Posterior vena cava (tissue), 2 donors: ENCODE results near the gene CAGE1. TPM values are rescaled to one million over a fixed set of nuclear protein-coding genes. Genes with fewer than 3 reads are reported as not detected.
"Not testable (repeated sequence)": the region's sequence is repeated elsewhere in the genome, so short reads cannot be mapped to it uniquely, and the experiment has no call there.

Experiments used
- DNase-seq: peaks from one replicate; pipeline ENCODE4 v3.0.0-alpha.2; 2020; ENCODE audit warnings: low spot score
- intact Hi-C, 2 donors: fragments of 100-400 bp; cut with DNase I; formaldehyde crosslinking; loops; one replicate each; pipeline versions ENCODE4 v1.14.1 to v1.14.2; 2022 to 2023
- total RNA-seq, 2 donors: library from RNA; stranded (reverse); fragmentation: NEBNext Ultra II Directional; extraction: Animal tissue kit (Norgen Biotek cat#: 25700); gene quantifications; one replicate each; pipeline ENCODE4 v1.2.1, GENCODE V29; 2021
- donor health status: DM: yes; HTN: yes; CAD: no.
- donor health status: DM: yes; HTN: yes; CAD: no.

CAGE1 gene
- total RNA-seq, 2 donors from 2014 or later: not detected

- intact Hi-C loops: no loop called here
- DNase-seq: no peak
Observed at GRCh38 chr6:7315948-7316365, 73.6 kb downstream of the CAGE1 start.

DNA sequence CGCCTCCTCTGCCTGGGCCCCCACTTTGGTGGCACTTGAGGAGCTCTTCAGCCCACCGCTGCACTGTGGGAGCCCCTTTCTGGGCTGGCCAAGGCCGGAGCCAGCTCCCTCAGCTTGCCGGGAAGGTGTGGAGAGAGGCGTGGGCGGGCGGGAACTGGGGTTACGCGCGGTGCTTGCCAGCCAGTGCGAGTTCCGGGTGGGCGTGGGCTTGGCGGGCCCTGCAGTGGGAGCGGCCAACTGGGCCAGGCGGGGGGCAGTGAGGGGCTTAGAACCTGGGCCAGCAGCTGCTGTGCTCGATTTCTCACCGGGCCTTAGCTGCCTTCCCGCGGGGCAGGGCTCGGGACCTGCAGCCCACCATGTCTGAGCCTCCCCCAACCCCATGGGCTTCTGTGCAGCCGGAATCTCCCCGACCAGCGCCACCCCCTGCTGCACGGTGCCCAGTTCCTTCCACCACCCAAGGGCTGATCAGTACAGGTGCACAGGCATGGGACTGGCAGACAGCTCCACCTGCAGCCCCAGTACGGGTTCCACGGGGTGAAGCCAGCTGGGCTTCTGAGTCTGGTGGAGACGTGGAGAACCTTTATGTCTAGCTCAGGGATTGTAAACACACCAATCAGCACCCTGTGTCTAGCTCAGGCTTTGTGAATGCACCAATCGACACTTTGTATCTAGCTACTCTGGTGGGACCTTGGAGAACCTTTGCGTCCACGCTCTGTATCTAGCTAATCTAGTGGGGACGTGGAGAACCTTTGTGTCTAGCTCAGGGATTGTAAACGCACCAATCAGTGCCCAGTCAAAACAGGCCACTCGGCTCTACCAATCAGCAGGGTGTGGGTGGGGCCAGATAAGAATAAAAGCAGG lies 74.2 kb downstream of the CAGE1 start:
- intact Hi-C loops, DNase-seq: not testable (repeated sequence)

DNA sequence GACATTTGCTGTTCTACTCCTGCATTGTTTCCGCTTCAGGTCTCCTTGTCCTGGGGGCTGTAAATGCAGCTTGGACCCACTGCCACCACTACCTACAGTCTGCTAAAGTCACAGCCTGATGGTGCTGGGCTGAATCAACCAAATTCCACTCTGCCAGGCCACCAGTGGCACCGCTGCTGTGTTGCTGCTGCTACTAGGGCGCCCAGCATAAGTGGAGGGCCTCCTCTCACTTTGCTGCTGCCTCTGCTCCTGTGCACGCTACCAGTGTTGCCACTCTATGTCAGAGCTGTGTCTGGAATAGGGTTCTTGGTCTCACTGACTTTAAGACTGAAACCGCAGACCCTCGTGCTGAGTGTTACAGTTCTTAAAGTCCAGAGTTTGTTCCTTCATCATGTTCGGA lies 75.1 kb downstream of the CAGE1 start:
- intact Hi-C loops: no loop called here
- no peak for DNase-seq

GRCh38 chr6:7313505-7314165 lies 75.9 kb downstream of the CAGE1 start:
- intact Hi-C loops: no loop called here
- DNase-seq: no peak

DNA sequence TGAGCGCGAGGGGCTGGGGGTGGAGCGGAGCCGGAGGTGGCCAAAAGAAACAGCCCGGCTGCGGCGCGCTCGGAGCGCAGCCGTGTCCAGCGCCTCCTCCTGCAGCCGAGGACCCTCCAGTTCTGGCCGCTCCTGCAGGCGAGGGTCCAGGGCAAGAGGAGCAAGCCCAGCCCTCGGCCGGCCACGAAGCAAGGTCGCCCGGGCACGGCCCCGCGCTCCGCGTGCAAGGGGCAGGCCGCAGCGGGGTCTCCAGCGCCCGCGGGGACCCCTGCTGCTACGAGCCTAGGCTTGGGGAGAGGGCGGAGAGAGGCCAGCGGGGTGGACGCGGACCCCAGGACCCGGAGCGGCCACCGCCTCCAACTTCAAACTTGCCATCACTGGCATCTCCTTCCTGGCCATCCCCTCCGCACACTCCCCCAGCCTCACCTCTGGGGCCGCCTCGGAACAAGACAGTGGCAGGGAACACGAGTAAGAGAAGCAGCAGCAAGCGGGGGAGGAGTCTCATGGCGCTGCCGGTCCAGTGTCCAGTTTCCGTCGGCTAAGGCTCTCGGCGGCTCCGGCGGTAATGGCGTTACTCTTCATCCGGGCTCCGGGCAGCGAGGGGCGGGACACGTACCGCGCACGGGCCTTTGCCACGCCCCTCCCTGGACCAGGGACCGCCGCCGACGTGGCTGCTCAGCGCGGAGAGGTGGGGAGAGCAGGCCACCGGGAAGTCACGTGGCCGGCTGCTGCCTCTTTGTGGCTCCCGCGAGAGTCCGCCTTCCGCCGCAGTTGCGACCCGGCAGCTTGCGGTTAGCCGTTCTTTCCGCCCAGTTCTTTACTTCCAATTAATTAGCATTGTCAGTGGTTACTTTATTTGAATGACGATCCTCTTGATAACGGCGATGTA lies 76.7 kb downstream of the CAGE1 start, which contains the start of gene SSR1:
Gene SSR1 (minus strand): TSS at position 584 of the 889 bp plus-strand sequence. CDS start 79 bp downstream, at position 505.
- intact Hi-C loops: no loop called here

DNA sequence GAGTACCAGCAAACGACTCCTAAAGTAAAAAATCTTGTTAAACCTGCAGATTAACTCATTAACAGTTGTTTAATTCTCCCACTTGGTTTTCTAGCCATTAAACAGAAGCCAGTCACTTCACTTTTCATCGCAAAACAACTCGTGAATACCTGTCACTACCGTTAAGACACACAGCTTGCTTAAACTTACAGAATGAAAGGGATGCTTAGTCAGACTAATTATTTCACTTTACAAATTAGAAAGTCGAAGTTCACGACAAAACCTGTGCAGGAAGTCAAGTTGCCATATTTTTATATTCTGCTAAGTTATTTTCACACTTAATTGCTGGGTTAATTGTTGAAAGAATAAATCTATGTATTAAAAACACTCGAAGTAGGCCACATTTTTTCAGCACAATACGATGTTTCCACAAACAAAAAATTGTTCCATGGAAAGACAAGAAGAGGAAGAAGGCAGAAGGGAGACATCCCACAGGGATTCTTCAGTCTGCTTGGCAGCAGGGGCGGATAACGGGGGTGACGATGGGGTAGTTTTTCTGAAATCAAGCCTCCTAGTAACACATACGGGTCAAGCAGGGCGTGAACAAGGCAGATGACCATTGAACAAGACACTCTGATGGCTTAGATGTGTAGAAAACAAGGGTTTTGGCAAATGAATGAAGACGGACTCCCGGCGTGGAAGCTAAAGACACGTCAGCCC lies 77.5 kb downstream of the CAGE1 start:
- no peak for DNase-seq
- intact Hi-C loops: no loop called here

More for the DNA sequence above, 76.7 kb downstream of the CAGE1 start, which contains the start of gene SSR1:
- DNase-seq: peak; percentile 99

DNA sequence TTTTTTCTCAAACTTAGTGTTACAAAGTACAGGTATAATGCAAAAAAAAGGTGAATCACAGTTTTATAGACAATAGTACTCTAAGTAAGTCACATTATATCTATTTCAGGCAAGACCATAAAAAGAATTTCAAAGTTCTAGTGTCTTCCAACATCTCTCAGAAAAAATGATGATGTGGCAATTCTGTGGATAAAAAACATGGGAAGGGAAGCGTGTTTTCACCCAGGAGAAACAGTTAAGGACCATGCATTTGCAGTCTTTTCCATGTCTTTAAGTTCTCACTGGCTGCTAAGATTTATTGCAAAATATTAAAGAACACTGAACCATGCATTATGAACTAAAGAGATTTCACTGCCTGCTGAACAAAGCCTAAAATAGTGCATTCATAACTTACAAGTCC lies 78.4 kb downstream of the CAGE1 start:
- no peak for DNase-seq
- intact Hi-C loops: no loop called here

DNA sequence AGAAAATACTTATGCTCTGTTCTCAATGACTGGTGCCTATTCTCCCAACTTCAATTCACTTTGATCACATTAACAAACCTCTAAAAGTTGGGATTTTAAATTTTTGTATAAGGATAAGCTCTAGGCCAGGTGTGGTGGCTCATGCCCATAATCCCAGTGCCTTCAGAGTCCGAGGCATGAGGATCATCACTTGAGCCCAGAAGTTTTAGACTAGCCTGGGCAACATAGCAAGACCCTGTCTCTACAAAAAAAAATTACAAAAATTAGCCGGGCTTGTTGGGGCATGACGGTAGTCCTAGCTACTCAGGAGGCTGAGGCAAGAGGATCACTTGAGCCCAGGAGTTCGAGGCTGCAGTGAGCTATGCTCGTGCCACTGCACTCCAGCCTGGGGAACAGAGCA lies 80.5 kb downstream of the CAGE1 start:
- DNase-seq: no peak
- intact Hi-C loops: loop anchor here in 1 of 2 donors (10.0 kb wide), 1 partner anchor 86 kb away; no protein-coding TSS in a partner anchor

DNA sequence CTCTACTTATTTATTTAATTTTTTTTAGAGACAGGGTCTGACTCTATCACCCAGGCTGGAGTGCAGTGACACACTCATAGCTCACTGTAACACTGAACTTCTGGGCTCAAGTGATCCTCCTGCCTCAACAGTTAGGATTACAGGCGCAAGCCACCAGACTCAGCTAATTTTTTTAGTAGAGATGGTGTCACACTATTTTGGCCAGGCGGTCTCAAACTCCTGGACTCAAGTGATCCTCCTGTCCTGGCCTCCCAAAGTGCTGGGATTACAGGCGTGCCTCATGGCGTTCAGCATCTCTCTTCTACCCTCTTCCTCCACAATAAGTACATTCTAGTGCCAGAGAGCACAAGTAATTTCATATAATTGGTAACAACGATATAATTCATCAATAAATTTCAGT lies 82.0 kb downstream of the CAGE1 start:
- intact Hi-C loops: loop anchor here in 1 of 2 donors (10.0 kb wide), 1 partner anchor 87 kb away; no protein-coding TSS in a partner anchor
- no peak for DNase-seq

GRCh38 chr6:7304821-7305220 lies 84.7 kb downstream of the CAGE1 start:
- DNase-seq: no peak
- intact Hi-C loops: loop anchor here in 1 of 2 donors (10.0 kb wide), 1 partner anchor 90 kb away; no protein-coding TSS in a partner anchor

DNA sequence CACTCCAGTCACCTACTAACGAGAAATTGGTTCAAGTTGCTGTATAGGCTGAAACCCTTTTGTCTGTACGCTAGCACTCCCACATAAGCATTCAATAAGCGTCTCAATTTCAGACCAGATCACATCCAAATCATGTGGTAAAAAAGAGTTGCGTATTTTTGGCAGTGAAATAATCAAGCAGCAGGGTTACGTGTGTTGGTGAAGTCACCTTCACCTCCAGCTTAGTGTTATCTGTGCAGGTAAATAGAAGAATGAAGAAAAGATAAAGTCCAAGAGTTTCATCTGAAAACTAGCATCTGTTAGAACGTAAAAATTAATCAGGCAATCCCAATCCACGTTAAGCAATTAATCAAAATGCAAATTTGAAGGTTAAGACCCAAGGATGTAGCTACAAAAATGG lies 87.8 kb downstream of the CAGE1 start:
- no peak for DNase-seq
- intact Hi-C loops: loop anchor here in 1 of 2 donors (10.0 kb wide), 1 partner anchor 93 kb away; no protein-coding TSS in a partner anchor

- no peak for DNase-seq
- intact Hi-C loops: loop anchor here in 1 of 2 donors (10.0 kb wide), 1 partner anchor 94 kb away; no protein-coding TSS in a partner anchor
Observed at GRCh38 chr6:7300926-7301325, 88.6 kb downstream of the CAGE1 start.

DNA sequence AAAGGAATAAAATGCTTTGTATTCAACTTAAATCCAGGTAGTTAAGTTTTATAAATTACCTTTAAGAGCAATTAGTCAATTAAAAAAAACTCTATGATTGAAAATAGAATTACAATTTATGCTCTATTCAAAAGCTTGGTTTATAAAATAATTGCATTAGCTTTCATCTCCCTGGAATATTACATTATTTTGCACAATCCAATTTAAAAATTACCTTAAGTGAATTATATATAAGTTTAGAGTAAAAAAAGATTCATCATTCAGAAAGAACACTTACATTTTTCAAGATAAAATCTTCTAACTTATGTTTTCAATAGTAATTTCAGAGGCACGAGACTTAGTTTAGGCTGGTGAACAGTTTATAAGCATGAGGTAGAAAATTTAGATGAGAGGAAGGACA lies 91.4 kb downstream of the CAGE1 start:
- DNase-seq: no peak
- intact Hi-C loops: no loop called here

GRCh38 chr6:7296602-7297001 lies 92.9 kb downstream of the CAGE1 start:
- intact Hi-C loops: no loop called here
- DNase-seq: no peak

DNA sequence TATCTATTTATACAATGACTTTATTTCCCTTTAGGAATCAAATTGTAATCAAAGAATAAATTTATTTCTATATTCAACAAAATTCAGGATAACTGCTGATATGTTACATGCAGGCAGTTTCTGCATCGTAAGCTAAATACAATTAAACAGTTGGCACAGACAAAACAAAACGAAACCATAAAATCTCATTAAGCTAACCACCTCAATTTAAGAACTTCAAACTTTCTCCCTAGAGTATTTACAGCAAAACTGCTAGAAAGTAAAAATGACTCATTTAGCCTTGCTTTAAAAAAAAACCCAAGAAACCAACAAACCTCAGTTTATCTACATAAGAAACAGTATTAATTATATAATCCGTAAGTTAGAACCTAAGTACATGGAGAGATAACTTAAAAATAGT lies 93.6 kb downstream of the CAGE1 start:
- no peak for DNase-seq
- intact Hi-C loops: no loop called here

GRCh38 chr6:7292596-7293255 lies 96.8 kb downstream of the CAGE1 start:
- no peak for DNase-seq
- intact Hi-C loops: no loop called here

DNA sequence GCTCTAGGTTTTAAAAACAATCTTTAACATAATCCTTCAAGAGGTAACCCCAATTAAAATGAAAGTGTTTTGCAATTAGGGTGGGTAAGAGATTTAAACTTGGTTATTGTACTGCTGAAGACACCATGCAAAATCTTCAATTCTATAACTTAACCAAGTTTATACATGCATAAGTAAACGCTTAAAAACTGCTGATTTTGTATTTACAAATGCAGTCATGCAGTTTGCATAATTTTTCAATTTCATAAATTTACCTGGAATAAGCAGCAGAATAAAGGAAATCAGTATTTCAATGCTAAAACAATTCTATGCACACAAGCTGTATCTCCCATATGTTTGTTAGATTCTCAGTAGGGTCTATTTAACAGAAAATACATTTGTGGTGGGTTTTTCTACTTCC lies 99.5 kb downstream of the CAGE1 start:
- intact Hi-C loops: no loop called here
- DNase-seq: no peak

- DNase-seq: no peak
- intact Hi-C loops: no loop called here
Observed at GRCh38 chr6:7285416-7285815, 104.1 kb downstream of the CAGE1 start.
